Glomerular visceral epithelial cell (primary cell): ENCODE measurements around the gene ERG.
A peak's percentile ranks its signal among the peaks of the same experiment; 100 is the strongest.

Experiments used
- DNase-seq: peaks from one replicate; pipeline ENCODE4 v3.0.0-alpha.2; 2016; ENCODE audit errors: extremely low spot score

Gene ERG, protein sequence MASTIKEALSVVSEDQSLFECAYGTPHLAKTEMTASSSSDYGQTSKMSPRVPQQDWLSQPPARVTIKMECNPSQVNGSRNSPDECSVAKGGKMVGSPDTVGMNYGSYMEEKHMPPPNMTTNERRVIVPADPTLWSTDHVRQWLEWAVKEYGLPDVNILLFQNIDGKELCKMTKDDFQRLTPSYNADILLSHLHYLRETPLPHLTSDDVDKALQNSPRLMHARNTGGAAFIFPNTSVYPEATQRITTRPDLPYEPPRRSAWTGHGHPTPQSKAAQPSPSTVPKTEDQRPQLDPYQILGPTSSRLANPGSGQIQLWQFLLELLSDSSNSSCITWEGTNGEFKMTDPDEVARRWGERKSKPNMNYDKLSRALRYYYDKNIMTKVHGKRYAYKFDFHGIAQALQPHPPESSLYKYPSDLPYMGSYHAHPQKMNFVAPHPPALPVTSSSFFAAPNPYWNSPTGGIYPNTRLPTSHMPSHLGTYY

DNA sequence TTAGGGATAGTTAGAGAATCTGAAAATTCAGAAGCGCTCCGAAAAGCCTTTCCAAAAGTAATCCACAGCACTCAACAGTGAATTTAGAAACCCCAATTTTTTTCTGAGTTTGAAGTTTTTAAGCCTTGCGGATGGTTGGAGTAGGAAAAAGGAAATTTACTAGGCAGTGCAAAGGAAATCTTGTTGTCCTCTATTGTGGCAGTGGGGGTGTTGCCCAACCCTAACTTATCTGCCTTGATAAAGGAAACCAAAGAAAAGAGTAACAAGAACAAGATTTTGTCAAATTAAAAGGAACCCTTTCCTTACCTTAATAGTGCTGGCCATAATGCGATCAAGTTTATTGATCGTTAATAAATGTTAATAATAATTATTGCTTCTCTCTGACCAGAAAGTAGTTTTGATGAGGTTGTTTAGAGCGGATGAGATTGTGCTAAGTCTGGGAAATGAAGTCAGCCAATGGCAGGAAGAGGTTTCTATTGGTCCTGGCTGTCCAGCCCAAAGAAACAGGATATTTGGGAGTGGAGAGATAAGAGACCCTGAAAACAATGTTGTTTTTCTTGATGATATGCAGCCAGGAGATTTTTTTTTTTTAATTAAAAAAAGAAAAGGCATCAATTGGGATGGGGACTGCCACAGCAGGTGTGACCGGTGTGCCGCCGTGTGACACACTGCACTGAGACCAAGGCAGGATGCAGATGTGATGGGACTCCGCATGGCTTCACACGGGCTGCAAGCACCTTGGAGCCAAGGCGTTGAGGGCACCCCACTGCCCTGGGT, at the start of gene ERG:
ERG (minus strand) TSS at position 421 of the 777 bp plus-strand sequence; CDS start at position 324, 97 bp downstream.
- DNase-seq: no peak

DNA sequence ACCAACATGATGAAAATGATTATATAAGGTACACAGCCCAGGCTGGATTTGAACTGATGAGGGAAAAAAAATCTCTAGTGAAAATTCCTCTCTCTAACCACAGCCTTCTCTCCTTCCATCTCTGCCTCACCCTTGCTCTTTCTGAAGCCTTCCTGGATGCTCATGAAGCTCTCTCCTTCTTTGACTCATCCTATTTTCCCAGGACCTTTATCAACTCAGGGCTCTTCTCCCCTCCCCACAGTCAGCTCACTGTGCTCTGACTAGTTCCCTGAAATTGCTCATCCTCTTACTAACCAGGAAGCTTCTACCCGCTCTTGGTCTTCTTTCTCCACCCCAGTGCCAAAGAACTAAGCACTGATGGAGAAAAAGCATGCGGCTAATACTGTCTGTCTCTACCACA, 46.4 kb upstream of the ERG start:
- DNase-seq: peak; percentile 30

DNA sequence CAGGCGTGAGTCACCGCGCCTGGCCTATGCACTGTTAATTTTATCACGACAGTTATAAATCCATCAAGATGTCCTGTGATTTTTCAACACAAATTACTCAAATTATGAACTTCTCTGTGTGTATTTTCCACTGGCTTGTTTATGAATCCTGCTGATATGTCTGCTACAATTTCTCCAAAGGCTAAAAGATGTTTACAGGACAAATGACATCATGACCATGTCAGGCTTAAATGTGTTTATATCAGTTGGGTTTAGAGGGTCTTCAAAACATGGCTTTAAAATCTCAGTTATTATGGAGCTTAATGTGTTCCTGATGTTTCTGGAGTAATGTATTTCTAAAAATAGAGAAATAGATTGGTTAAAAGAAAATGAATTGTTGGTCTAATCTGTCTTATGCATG, 44.0 kb upstream of the ERG start:
- DNase-seq: no peak

DNA sequence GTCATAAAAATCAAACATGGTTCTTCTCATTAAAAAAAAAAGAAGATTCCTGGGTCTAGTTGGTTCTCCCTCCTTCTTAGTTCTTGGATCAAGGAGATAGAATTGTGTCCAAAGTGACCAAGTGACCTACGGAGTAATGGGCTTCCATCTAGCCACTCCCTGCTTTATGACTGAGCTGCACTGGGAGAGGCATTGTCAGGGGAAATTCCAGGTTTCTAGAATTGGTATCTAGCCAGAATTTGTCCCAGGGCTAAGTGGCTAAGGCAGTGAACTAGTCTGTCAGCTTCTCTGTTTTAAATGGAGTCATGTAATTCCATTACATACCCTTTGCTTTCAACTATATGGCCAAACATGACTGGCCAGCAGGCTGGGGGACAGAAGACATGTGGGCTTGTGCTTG, 40.1 kb upstream of the ERG start:
- peak; percentile 3 for DNase-seq

DNA sequence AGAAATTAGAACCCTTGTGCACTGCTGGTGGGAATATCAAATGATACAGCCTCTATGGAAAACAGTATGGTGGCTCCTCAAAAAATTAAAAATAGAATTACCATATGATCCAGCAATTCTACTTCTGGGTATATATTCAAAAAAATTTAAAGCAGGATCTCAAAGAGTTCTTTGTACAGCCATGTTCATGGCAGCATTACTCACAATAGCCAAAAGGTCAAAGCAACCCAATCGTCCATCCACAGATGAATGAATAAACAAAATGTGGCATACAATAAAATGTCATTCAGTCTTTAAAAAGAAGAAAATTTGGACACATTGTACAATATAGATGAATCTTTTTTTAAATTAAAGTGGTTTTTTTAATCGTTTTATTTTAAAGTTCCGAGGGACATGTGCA, 36.3 kb upstream of the ERG start:
- no peak for DNase-seq

DNA sequence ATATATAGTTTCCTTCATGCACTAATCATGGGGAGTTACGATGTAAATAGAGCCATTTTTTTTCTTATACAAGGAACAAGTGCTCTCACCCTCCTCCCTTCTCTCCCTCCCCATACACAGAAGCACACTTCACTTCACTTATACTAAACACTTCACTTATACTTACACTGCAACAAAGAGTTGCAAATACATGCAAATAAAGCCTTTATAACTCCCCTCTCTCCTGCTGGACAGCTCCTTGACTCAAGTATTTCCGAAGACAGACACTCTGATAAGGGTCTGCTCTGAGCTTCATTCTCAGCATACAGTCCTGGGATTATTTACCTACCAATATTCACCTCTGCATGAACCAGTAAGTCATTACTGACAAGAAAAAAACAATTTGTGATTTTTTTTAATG, 35.6 kb upstream of the ERG start:
- no peak for DNase-seq

DNA sequence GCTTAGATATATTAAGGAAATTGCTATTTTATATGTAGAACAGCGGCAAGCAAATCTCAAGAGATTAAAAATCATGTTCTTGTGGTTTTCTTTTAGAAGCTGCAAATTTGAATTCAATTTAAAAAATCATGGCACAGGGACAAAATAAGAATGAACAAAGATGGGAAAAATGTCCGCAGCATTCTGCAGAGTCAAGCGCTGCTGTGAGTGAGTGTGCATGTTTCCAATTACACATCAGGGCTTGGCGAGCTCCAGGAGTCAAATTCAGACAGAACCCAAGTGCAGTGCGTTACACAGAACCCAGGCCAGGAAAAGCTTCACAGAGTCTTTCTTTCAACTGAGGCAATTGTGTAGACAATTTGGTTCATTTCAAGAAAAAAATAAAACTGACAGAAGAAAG, 33.3 kb upstream of the ERG start:
- DNase-seq: no peak

DNA sequence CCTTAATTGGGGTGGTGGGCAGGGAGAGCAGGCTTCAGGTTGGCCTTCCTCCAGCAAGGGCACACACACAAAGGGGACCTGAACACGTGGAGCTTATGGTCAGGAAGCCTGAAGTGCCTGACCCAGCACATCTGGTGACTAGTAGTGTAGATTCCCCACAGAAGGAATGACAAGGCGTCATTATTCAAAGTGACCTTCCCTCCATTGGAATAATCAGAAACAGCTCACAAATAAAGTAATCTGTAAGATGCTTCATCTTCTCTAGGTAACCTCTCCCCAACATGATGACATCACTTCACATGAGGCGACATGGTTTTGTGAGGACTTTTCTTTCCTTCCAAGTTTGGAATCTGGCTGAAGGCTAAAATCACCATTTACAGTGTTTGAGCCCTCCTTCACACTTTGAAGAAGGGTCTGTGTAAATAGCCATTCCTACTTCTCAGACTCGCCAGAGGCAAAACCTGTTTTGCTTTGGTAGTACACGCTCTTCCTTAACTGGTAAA, 32.8 kb upstream of the ERG start:
- DNase-seq: no peak

DNA sequence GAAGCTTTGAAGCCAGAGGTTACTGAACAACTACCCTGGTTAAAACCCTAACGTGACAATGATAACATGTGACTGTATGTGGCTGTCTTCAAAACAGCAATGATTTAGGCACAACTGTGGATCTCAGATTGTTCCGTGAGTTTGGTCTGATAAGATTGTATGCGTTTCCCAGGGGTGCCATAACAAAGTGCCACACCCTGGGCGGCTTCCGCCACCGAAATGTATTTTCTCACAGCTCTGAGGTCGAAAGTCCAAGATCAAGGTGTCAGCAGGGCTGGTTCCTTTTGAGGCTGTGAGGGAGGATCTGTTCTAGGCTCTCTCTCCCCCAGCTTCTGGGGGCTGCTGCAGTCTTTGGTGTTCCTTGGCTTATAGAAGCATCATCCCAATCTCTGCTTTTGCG, 29.5 kb upstream of the ERG start:
- no peak for DNase-seq

DNA sequence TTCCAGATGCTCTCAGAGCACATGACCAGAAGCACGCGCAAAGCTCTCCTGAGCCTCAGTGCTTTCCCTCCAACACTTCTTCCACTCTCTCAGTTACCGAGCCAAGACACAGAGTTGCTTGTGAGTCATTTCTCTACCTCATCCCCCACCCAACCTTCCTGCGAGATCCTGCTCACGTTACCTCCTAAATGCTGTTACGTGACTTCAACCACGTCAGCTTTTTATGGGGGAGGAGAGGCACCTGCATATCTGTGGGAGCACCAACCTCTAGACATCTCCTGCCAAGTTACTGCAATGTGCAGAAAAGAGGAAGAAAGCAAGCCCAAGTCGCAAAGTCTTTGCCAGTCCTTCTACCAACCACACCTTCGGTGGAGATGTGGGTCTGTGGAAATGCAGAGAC, 27.2 kb upstream of the ERG start:
- no peak for DNase-seq

DNA sequence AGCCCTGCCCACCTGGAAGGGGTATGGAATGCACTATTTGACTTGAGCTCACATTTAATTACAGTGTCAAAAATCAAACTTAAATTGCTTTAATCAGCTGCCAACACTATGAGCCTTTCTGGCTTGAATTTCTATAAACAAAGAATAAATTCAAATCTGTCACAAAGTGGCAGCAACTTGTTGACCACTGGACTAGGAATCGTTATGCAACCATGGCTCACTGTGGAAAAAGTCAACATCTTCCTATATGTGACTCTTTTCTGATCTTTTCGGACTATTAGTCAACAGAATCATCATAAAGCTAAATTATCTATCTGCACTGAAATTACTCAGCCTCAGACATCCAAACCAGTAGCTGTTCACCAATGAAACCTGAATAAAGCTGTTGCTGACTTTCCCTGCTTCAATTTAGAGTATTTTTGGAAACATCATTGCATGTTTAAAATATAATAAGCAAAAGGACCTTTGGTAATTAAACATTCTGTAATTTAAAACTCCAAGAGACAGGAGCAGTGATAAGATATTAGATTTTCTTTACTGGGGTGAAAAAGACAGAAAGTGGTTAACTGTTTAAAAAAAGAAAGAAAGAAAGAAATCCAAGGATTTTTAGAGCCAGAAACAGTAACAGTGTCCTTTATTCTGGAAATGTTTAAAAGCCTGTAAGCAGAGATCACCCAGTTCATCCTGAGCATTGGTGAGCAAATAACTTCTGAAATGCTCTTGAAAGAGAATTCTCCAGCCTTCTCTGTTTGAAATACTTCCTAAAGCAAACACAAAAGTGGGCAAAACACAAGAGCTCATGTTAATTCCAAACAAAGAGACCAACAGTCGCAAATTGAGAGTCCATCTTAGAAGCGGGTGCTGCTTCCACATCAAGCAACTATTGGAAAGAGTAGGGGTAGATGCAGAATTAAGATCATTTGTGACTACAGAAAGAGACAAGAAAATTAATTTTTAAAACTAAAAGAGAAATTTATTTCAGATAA, 26.2 kb upstream of the ERG start:
- no peak for DNase-seq

DNA sequence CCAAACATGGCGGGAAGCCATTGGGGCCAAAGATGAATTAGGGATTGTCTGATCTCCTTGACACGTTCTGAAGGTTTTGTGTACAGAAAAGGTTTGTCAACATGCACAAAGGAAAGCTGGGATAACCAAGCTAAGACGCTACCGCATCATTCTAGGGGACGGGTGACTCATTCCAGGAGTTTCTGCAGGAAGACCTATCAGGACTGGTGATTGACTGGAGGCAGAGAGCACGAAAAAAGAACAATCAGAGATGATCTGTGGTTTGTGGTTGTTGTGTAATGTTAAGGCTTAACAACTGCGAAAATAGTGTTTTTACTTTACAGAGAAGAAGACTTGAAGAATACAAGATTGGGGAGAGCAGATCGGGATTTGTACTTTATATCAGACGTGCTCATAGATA, 22.2 kb upstream of the ERG start:
- no peak for DNase-seq

DNA sequence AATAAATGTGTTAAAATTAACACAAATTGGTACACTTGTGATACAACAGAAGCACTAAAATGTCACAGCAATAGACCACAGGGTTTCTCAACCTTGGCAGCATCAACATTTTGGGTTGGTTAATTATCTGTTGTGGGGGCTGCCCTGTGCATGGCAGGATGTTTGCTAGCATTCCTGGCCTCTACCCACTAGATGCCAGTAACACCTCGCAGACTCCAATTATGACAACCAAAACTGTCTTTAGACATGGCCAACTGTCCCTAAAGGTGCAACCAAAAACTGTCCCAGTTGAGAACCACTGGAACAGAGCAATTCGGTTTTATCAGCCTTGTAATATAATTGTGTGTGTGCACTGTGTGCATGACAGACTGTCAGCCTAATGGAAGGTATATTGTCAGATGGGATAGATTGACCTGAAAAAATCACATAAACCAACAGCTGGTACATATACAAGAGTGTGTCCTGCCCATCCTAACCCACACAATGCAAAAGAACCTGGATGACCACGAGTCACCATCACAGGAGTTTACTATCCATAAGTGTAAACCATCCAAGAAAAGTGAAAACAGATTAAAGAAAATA, 13.5 kb upstream of the ERG start:
- no peak for DNase-seq

DNA sequence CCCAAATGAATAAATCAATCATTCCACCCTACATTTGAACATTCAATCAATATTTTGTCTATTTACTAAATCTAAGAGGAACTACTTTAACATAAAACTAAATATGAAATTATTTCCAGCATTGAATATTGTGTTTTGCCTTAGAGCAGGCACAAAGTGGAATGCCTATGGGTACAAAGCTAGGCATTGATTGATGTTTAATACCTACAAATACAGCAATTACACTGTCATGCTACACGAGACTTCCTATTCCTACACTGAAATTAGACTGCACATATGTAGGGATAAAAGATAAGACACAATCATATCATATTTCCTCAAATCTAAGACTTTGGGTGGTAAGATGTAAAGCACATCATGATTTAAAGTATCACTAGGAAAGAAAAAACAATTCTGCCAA, 12.9 kb upstream of the ERG start:
- no peak for DNase-seq

DNA sequence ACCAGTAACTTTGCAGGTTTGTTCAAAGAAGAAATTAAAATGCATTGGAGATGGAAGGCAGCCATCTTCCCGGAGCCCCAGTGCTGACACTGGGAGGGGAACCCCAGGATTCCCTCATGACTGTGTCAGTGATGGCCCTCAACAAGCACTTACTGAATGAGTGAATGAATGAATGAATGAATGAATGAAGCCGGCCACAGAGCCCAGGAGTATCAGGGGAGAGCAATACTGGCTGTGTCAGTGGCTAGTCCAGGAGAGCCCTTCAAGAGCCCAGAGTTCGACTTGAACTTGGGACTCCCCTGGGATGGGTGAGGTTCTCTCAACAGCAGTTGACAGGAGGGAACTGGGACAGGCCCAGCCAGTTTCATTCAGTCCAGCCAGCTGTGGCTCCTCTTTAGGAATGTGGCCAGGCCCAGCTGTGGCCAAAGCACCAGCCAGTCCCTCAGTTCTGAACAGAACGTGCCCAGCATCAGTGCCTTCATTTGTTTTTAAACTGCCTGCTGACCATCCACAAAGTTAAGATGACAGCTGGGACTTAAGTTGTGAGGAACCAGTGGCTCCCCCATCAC, 9.2 kb upstream of the ERG start:
- DNase-seq: no peak

DNA sequence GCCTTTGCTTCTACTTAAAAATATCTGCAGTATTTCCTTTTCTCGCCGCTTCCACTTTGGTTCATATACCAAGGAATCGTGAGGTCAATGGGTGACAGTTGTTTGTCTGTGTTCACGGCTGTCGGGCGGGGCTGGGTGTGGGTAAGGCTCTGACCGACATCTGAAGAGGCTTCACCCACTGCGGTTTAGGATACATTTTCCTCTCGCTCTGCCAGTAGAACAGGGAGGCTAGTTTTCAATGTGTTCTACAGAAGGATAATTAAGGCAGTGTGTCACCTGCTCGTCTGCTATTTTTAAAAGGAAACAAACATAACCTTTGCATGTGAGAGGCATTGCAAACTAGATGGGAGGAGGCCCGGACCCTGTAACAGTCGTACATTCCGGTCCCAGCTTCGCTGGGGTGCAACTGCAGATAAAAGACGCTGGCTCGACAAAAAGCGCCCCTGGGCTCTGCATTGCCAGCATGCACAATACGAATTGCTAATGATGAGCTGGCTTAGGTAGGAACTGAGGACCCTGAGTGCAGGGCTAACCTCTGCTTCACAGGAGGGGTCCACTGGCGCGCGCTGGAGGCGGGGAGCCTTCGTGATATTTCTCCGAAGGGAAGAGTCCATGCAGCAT, 8.5 kb upstream of the ERG start:
- DNase-seq: no peak

DNA sequence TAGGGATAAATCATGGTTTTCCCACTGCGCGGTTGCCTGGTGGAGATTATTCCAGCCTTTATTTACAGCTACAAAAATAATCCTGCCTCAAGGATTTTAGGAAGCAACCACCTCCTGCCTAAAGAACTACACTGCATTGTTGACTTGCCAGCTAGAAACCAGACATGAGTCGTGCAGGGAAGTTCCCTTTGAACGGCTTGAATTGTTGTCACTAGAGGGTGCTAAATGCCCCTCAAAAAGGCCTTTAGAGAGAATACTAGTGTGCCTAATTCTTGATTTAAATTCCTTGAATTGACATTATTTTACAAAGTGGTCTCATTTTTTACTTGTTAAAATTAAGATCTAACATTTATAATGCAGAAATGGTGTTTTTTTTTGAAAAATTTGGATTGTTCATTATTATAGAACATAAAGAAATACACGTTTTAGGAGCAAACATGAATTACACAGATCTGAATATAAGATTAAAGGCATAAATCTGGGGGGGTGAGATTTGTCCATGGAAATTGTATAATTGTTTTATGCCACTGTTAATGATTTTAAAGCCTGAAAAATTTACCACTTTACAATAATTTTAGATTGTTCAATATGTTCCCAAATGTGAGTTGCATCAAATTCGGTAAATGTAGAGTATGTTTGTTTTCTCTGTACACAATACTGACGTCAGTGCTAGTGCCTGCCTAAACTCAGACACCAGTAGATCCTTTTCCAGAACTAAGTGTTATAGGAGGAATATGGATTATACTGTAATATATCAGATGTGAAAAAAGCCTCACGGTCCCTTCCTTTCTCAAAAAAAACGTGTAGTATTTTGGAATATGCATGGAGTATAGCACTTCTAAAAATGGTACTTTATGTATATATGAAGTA, 7.6 kb upstream of the ERG start:
- peak; percentile 58 for DNase-seq

DNA sequence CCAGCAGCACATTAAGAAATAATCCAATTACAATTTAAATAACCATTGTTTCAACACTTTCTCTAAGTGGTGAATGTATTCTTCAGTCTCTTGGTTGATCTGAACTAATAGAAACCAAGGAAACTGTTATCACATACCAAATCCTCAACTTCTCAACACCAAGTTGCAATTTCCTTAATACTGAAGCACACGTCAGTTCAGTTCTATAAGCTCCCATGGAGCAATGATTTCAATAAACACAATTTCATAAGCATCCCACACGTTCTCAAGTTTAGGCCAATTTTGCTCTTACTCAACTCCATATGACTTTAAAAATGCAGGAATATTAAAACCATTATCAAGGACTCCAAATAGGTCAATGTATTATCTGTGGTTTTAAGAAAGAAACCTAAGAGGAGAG, 5.8 kb upstream of the ERG start:
- no peak for DNase-seq

DNA sequence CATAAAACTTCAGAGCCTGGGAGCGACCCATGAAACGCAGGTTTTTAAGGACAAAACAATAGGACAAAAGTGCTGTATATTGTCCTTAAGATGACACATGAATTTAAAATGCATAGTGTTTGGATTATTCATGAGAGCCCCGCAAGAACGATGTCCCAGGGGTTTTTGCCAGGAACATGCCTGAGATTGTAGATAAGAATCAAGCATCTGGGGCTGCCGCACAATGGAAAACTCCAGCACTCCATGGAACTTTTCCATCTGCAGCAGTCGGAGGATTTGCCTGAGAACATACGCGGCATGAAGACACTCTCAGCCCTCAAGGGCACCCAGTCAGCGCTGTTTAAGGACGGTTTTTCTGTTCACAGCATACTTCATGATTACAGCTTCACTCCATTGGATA, 5.3 kb upstream of the ERG start:
- no peak for DNase-seq

DNA sequence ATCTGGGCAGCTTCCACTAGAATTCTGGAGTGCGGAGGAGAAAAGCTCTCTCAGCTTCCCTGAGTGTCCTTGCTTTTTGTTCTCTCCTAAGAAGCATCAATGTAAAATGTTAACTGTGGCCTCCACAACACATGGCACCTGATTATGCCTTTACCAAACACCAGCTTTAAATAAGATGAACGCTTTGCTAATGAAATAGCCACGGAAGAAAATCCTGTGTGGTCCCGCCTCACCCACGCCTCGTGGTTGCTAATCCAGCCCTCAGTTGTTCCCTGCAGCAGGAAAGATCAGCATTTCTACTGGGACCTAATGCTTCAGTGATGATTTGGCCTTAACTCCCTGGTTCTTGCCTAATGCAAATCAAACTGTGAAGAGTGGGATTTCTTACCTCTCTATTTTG, 1.8 kb upstream of the ERG start:
- DNase-seq: no peak
